Measurements from ENCODE around the gene ZNF394.

ZNF394 gene

GRCh38 chr7:99490878-99491277 lies 9.2 kb downstream of the ZNF394 start:
- DNase-seq: no peak

- no peak for DNase-seq
These were observed 10.8 kb downstream of the ZNF394 start for GRCh38 chr7:99489235-99489634.

GRCh38 chr7:99485094-99485493 lies 15.0 kb downstream of the ZNF394 start:
- no peak for DNase-seq

GRCh38 chr7:99478464-99479440 lies 21.3 kb downstream of the ZNF394 start:
- DNase-seq: peak in 2 of 3 donors; percentile 15 to 21

- no peak for DNase-seq
These were observed 24.0 kb downstream of the ZNF394 start for GRCh38 chr7:99476107-99476506.

GRCh38 chr7:99473315-99473596 lies 26.8 kb downstream of the ZNF394 start:
- peak; percentile 70 to 87 (median 74) for DNase-seq

- DNase-seq: peak; percentile 98 to 99 (median 98)
These were observed 27.3 kb downstream of the ZNF394 start, which contains the start of gene ZNF789 for GRCh38 chr7:99472561-99473314. ZNF789 (plus strand) TSS chr7:99472890; CDS start chr7:99476457, 3,567 bp downstream.

- DNase-seq: no peak
These were observed 30.6 kb downstream of the ZNF394 start for GRCh38 chr7:99469381-99470065.

GRCh38 chr7:99468336-99468918 lies 31.7 kb downstream of the ZNF394 start:
- DNase-seq: no peak

- DNase-seq: no peak
These were observed 34.7 kb downstream of the ZNF394 start for GRCh38 chr7:99465421-99465768.

- no peak for DNase-seq
These were observed 38.9 kb downstream of the ZNF394 start for GRCh38 chr7:99461221-99461620.

GRCh38 chr7:99460651-99461050 lies 39.4 kb downstream of the ZNF394 start:
- DNase-seq: no peak

- DNase-seq: peak; percentile 27 to 39 (median 34)
These were observed 41.0 kb downstream of the ZNF394 start for GRCh38 chr7:99459087-99459486.

GRCh38 chr7:99457650-99458493 lies 42.2 kb downstream of the ZNF394 start:
- no peak for DNase-seq

- DNase-seq: no peak
These were observed 42.9 kb downstream of the ZNF394 start for GRCh38 chr7:99457050-99457649.

- DNase-seq: no peak
These were observed 43.8 kb downstream of the ZNF394 start for GRCh38 chr7:99456288-99456687.

GRCh38 chr7:99455874-99456273 lies 44.2 kb downstream of the ZNF394 start:
- DNase-seq: no peak

GRCh38 chr7:99453105-99453504 lies 47.0 kb downstream of the ZNF394 start:
- no peak for DNase-seq

- DNase-seq: no peak
These were observed 47.5 kb downstream of the ZNF394 start for GRCh38 chr7:99452541-99452940.

- no peak for DNase-seq
These were observed 48.1 kb downstream of the ZNF394 start for GRCh38 chr7:99451936-99452335.

- DNase-seq: no peak
These were observed 50.8 kb downstream of the ZNF394 start for GRCh38 chr7:99449326-99449725.

- DNase-seq: no peak
These were observed 51.2 kb downstream of the ZNF394 start for GRCh38 chr7:99448855-99449254.
